ENCODE measurements around the gene MALRD1. TPM values are rescaled to one million over a fixed set of nuclear protein-coding genes. Genes with fewer than 3 reads are reported as not detected.

The MALRD1 gene
- total and polyA plus RNA-seq, 2 experiments from 2014 or later, result 17.8 to 52.6 TPM

DNA sequence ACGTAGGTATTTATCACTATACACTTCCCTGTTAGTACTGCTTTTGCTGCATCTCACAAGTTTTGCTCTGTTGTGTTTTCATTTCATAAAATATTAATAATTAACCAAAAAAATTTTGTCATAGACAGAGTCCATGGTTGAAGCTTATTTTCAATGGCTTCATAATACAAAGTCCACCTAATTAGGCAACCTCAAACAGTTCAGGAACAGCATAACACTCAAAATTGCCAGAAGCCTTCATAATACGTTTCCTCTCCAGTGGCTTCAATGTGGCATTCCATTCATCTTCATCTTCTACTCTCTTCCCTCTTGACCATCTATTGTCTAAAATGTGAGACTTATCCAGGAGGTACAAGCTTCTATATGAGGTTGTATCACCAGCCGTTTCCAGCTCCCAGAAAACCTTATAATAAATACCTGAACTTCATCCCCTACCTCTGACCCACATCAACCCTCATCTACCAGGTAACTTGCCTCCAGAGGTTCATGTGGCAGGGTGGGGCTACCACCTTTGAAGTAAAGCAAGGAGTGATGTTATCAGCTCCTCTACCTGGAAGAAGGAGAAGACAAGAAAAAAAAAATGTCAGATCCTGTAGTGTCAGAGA lies 337.3 kb downstream of the MALRD1 start:
- no peaks in the 10 kb centered on the region for H3K9me3 ChIP-seq (ENCODE audit: low read depth)
- no peaks in the 10 kb centered on the region for H3K79me2 ChIP-seq
- no peak overlapping the region for H3K4me2 ChIP-seq

DNA sequence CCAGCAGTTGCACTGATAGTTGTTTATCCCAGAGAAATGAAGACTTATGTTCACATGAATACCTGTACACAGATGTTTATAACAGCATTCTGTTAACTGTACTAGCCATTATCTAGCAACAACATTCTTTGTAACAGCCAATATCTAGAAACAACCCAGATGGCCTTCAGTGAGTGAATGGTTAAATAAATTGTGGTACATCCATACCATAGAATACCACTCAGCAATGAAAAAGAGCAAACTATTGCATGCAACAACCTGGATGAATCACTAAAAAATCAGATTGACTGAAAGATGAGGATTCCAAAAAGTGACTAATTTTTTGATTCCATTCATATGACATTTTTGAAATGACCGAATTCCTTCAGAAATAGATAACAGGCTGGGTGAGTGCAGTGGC lies 360.3 kb downstream of the MALRD1 start:
- Histone ChIP-seq H3K9me3 (ENCODE audit: low read depth) (no peaks in the 10 kb centered on the region), H3K9me2 (replicated peaks; ENCODE audit: insufficient read depth) (no peaks in the 10 kb centered on the region), H3K79me2 (no peaks in the 10 kb centered on the region), H3K4me3 (no peak overlapping the region), H3K4me1 (ENCODE audit: insufficient read depth) (no peaks in the 10 kb centered on the region), H3K4me2 (no peak overlapping the region), H3K27ac (no peak overlapping the region), H2AFZ (no peak overlapping the region), H3K36me3 (replicated peaks; ENCODE audit: insufficient read depth, low read depth) (no peaks in the 10 kb centered on the region), H3K27me3 (no peaks in the 10 kb centered on the region), H4K20me1 (ENCODE audit: insufficient read depth, poor library complexity, severe bottlenecking) (no peaks in the 10 kb centered on the region)
- 93% methylated on average over 1 of the region's 1 CpG for WGBS (ENCODE audit: low lambda C conversion rate, missing lambda C conversion rate)
- DNase-seq (ENCODE audit: low spot score), result no peak
- TF ChIP-seq, protein P1, sequence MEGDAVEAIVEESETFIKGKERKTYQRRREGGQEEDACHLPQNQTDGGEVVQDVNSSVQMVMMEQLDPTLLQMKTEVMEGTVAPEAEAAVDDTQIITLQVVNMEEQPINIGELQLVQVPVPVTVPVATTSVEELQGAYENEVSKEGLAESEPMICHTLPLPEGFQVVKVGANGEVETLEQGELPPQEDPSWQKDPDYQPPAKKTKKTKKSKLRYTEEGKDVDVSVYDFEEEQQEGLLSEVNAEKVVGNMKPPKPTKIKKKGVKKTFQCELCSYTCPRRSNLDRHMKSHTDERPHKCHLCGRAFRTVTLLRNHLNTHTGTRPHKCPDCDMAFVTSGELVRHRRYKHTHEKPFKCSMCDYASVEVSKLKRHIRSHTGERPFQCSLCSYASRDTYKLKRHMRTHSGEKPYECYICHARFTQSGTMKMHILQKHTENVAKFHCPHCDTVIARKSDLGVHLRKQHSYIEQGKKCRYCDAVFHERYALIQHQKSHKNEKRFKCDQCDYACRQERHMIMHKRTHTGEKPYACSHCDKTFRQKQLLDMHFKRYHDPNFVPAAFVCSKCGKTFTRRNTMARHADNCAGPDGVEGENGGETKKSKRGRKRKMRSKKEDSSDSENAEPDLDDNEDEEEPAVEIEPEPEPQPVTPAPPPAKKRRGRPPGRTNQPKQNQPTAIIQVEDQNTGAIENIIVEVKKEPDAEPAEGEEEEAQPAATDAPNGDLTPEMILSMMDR (IDR thresholded peaks at IDR 0.05; ENCODE audit: poor library complexity), result no peak
- TF ChIP-seq EZH2phosphoT487 (IDR thresholded peaks at IDR 0.05; ENCODE audit: low read depth, severe bottlenecking, unreplicated experiment) (no peak), EZH2 (IDR thresholded peaks at IDR 0.05; ENCODE audit: borderline replicate concordance) (no peak)

More for the DNA sequence above, 337.3 kb downstream of the MALRD1 start:
- Histone ChIP-seq H4K20me1 (ENCODE audit: insufficient read depth, poor library complexity, severe bottlenecking) (no peaks in the 10 kb centered on the region), H3K36me3 (replicated peaks; ENCODE audit: insufficient read depth, low read depth) (no peaks in the 10 kb centered on the region), H3K4me1 (ENCODE audit: insufficient read depth) (no peaks in the 10 kb centered on the region), H3K4me3 (no peak overlapping the region), H2AFZ (no peak overlapping the region), H3K9me2 (replicated peaks; ENCODE audit: insufficient read depth) (no peaks in the 10 kb centered on the region), H3K27ac (peak overlapping the region; percentile 38), H3K27me3 (no peaks in the 10 kb centered on the region)
- peak; percentile 10 for DNase-seq (ENCODE audit: low spot score)
- WGBS (ENCODE audit: low lambda C conversion rate, missing lambda C conversion rate), result 82% methylated on average over 3 of the region's 3 CpGs
- TF ChIP-seq EZH2 (IDR thresholded peaks at IDR 0.05; ENCODE audit: borderline replicate concordance) (no peak), EZH2phosphoT487 (IDR thresholded peaks at IDR 0.05; ENCODE audit: low read depth, severe bottlenecking, unreplicated experiment) (no peak)
- TF ChIP-seq, protein P1 (IDR thresholded peaks at IDR 0.05; ENCODE audit: poor library complexity), result no peak

DNA sequence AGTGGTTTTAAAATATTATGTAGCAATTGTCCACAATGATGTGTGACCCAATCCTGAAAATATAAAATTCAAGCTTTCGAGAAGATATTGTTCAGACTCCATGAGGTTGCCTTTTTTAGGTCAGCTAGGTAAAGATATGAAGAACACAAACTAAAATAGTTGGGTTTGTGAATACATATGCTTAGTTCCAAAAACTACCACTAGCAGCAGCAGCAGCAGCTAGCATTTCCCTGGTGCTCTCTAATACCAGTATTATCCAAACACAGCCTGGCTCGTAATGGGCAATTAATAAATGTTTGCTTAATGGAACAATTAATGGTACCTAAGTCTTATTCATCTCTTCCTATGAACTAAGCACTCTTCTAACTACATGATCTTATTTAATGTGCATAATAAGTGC lies 362.5 kb downstream of the MALRD1 start:
- no peak for TF ChIP-seq EZH2 (IDR thresholded peaks at IDR 0.05; ENCODE audit: borderline replicate concordance)
- TF ChIP-seq, protein P1 (IDR thresholded peaks at IDR 0.05; ENCODE audit: poor library complexity), result no peak
- no peak for TF ChIP-seq EZH2phosphoT487 (IDR thresholded peaks at IDR 0.05; ENCODE audit: low read depth, severe bottlenecking, unreplicated experiment)
- H4K20me1 ChIP-seq (ENCODE audit: insufficient read depth, poor library complexity, severe bottlenecking), result no peaks in the 10 kb centered on the region
- H3K27ac ChIP-seq, result no peak overlapping the region
- H2AFZ ChIP-seq, result no peak overlapping the region
- no peaks in the 10 kb centered on the region for H3K9me2 ChIP-seq (replicated peaks; ENCODE audit: insufficient read depth)
- no peaks in the 10 kb centered on the region for H3K4me1 ChIP-seq (ENCODE audit: insufficient read depth)
- no peaks in the 10 kb centered on the region for H3K27me3 ChIP-seq
- no peaks in the 10 kb centered on the region for H3K79me2 ChIP-seq
- H3K4me3 ChIP-seq, result no peak overlapping the region
- no peaks in the 10 kb centered on the region for H3K9me3 ChIP-seq (ENCODE audit: low read depth)
- no peak overlapping the region for H3K4me2 ChIP-seq
- DNase-seq (ENCODE audit: low spot score), result no peak
- 77% methylated on average over 2 of the region's 2 CpGs for WGBS (ENCODE audit: low lambda C conversion rate, missing lambda C conversion rate)
- no peaks in the 10 kb centered on the region for H3K36me3 ChIP-seq (replicated peaks; ENCODE audit: insufficient read depth, low read depth)
